KMS-11 (cell line): ENCODE measurements around the gene CALM3.

Source experiments
- H2AFZ ChIP-seq: fragments of 200-600 bp; sonication (generic); 2 replicates; pipeline ENCODE4 v1.6.1; 2016; ENCODE audit warnings: antibody characterized with exemption, mixed run types, low read depth
- H3K27ac ChIP-seq: fragments of 200-600 bp; sonication (generic); 2 replicates; pipeline ENCODE4 v1.6.1; 2016; ENCODE audit warnings: mild to moderate bottlenecking, mixed run types
- H3K27me3 ChIP-seq: fragments of 200-600 bp; sonication (generic); 2 replicates; pipeline ENCODE4 v1.6.1; 2017; ENCODE audit warnings: mild to moderate bottlenecking, low read depth, mixed run types, moderate library complexity; ENCODE audit not compliant: insufficient read depth
- H3K36me3 ChIP-seq: fragments of 200-600 bp; sonication (generic); 2 replicates; pipeline ENCODE4 v1.6.1; 2017; ENCODE audit warnings: mild to moderate bottlenecking, mixed run types; ENCODE audit not compliant: insufficient read depth
- H3K4me1 ChIP-seq: fragments of 200-600 bp; sonication (generic); 2 replicates; pipeline ENCODE4 v1.6.1; 2016; ENCODE audit warnings: mild to moderate bottlenecking, low read depth, mixed run types; ENCODE audit not compliant: poor library complexity, severe bottlenecking
- H3K4me2 ChIP-seq: fragments of 200-600 bp; sonication (generic); 2 replicates; pipeline ENCODE4 v1.7.0; 2016; ENCODE audit warnings: mild to moderate bottlenecking, mixed run types
- H3K4me3 ChIP-seq: fragments of 200-600 bp; sonication (generic); IDR thresholded peaks from 2 replicates; pipeline ENCODE4 v1.6.1; 2017; ENCODE audit warnings: low read depth, low read length, mixed read lengths; ENCODE audit not compliant: insufficient read depth
- H3K79me2 ChIP-seq: fragments of 200-600 bp; sonication (generic); 2 replicates; pipeline ENCODE4 v1.6.1; 2016; ENCODE audit warnings: low read depth, mixed run types; ENCODE audit not compliant: insufficient read depth
- H3K9ac ChIP-seq: fragments of 200-600 bp; sonication (generic); 2 replicates; pipeline ENCODE4 v1.6.1; 2016; ENCODE audit warnings: mild to moderate bottlenecking, mixed run types
- H4K20me1 ChIP-seq: fragments of 200-600 bp; sonication (generic); 2 replicates; pipeline ENCODE4 v1.6.1; 2016; ENCODE audit warnings: mild to moderate bottlenecking, mixed run types; ENCODE audit not compliant: insufficient read depth
- TF ChIP-seq, protein P1 (sequence below): fragments of 200-600 bp; sonication (generic); conservative IDR thresholded peaks from 2 replicates; pipeline ENCODE4 v1.6.1; 2017; ENCODE audit warnings: low read depth, mild to moderate bottlenecking, antibody characterized with exemption, low read length, moderate library complexity, mixed read lengths

Gene CALM3

DNA sequence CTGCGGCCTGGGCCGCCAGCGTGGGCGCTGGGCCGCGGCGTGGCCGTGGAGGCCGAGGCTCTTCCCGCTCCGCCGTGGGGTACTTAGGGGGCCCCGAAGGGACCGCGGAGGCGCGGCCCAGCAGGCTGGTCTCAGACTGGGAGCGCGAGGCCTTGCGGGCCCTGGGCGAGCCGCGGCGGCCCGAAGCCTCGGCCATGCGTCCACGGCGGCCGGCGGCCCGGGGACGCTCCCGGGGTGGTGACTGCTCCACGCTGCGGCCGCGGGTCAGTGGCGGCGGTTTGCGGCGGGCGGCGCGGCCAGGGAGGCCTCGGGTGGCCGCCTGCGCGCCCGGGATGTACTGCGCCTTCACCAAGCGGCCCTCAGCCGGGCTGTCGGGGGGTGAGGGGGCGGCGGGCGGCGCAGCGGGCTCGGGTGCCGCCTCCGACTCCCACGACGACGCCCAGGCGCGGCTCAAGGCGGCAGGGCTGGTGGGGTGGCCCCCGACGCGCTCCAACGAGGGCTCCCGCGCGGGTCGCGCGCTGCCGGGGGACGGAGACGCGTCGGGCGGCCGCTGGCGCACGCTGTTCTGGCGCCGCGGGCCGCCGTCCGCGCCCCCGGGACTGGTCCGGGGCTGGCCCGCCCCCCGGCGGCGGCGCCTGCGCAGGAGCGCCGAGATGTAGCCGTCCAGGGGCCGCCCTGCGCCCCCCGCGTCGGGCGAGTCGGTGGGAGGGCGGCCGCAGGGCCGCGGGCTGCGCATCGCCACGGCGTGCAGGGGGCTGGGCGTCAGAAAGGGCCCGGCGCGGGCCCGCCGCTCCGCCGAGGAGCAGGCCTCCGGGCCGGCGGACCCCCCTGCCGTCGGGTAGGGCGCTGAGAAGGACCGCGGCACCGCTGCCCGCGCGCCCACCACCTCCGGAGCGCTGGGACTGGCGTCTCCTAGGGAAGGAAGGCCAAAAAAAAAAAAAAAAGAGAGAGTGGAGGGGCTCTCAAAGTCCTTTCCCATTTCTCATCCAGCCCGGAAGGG is 48.1 kb downstream of the CALM3 start:
- H3K4me1 ChIP-seq: no peaks in the 10 kb centered on the region
- H3K79me2 ChIP-seq: no peaks in the 10 kb centered on the region
- H3K9ac ChIP-seq: no peak overlapping the region
- no peaks in the 10 kb centered on the region for H4K20me1 ChIP-seq
- no peak overlapping the region for H3K4me2 ChIP-seq
- no peak overlapping the region for H3K27ac ChIP-seq
- H3K36me3 ChIP-seq: no peaks in the 10 kb centered on the region
- no peak overlapping the region for H3K4me3 ChIP-seq
- TF ChIP-seq, protein P1, sequence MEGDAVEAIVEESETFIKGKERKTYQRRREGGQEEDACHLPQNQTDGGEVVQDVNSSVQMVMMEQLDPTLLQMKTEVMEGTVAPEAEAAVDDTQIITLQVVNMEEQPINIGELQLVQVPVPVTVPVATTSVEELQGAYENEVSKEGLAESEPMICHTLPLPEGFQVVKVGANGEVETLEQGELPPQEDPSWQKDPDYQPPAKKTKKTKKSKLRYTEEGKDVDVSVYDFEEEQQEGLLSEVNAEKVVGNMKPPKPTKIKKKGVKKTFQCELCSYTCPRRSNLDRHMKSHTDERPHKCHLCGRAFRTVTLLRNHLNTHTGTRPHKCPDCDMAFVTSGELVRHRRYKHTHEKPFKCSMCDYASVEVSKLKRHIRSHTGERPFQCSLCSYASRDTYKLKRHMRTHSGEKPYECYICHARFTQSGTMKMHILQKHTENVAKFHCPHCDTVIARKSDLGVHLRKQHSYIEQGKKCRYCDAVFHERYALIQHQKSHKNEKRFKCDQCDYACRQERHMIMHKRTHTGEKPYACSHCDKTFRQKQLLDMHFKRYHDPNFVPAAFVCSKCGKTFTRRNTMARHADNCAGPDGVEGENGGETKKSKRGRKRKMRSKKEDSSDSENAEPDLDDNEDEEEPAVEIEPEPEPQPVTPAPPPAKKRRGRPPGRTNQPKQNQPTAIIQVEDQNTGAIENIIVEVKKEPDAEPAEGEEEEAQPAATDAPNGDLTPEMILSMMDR: no peak
- H2AFZ ChIP-seq: no peak overlapping the region
- peaks cover 43% of the 10 kb centered on the region for H3K27me3 ChIP-seq

DNA sequence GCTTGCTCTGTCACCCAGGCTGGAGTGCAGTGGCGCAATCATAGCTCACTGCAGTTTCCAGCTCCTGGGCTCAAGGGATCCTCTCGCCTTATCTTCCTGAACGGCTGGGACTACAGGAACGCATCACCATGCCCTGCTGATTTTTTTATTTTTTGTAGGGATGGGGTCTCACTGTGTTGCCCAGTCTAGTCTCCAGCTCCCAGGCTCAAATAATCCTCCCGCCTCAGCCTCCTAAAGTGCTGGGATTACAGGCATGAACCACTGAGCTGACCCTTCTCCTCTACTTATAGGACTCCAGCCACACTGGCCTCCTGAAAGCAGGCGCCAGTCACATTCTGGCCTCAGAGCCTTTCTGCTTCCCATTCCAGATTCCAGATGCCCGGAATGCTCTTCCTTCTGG is 49.3 kb downstream of the CALM3 start:
- Histone ChIP-seq H4K20me1 (no peaks in the 10 kb centered on the region), H3K36me3 (no peaks in the 10 kb centered on the region), H2AFZ (no peak overlapping the region), H3K79me2 (no peaks in the 10 kb centered on the region), H3K4me1 (no peaks in the 10 kb centered on the region), H3K4me2 (no peak overlapping the region), H3K27me3 (peaks cover 48% of the 10 kb centered on the region), H3K4me3 (no peak overlapping the region), H3K9ac (no peak overlapping the region), H3K27ac (no peak overlapping the region)
- TF ChIP-seq, protein P1: no peak

DNA sequence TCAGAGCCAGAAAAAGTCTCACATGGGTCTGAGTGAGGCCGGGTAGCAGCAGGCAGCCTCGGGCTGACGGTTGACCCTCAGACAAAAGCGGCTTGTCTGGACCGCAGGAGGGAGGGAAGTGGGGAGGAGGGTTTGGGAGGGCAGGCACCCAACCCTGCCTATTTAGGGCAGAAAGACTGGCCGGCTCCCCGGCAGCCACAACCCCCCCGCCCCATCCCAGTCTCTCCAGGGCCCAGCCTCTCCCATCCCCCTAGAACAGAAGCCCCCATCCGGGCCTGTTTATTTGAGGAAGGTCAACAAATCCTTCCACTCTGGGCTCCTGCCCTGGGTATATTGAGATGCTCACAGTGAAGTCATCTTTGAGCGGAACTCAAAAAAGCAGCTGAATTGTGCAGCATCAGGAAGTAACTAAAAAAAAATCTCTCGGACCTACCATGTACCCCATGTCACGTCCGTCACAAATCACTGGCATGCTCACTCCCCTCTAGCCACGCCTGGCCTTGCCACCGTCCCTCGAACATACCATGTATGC is 53.6 kb downstream of the CALM3 start:
- Histone ChIP-seq H3K9ac (no peak overlapping the region), H2AFZ (no peak overlapping the region), H4K20me1 (no peaks in the 10 kb centered on the region), H3K36me3 (no peaks in the 10 kb centered on the region), H3K4me3 (no peak overlapping the region), H3K27me3 (peaks cover 78% of the 10 kb centered on the region), H3K27ac (no peak overlapping the region), H3K4me1 (peaks cover 11% of the 10 kb centered on the region), H3K4me2 (no peak overlapping the region), H3K79me2 (no peaks in the 10 kb centered on the region)
- TF ChIP-seq, protein P1: no peak

DNA sequence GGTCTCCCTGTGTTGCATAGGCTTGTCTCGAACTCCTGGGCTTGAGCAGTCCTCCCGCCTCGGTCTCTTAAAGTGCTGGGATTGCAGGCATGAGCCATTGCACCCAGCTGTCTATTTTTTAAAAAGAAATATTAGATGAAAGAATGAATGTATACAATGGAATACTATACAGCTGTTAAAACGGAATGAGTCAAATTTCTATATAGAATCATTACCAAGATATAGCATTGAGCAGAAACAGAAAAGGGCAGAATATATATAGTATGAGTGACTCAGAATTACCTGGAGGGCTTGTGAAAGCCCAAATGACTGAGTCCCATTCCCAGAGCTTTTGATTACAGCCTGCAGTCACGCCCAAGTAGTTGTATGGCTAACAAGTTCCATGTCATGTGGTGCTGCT is 55.4 kb downstream of the CALM3 start:
- Histone ChIP-seq H3K4me3 (no peak overlapping the region), H3K79me2 (no peaks in the 10 kb centered on the region), H2AFZ (no peak overlapping the region), H3K27me3 (peaks cover 85% of the 10 kb centered on the region), H3K27ac (no peak overlapping the region), H3K36me3 (no peaks in the 10 kb centered on the region), H3K9ac (no peak overlapping the region), H3K4me2 (no peak overlapping the region), H4K20me1 (no peaks in the 10 kb centered on the region), H3K4me1 (peaks cover 21% of the 10 kb centered on the region)
- TF ChIP-seq, protein P1: no peak
